ENCODE results near the gene CNN2. TPM values are rescaled to one million over a fixed set of nuclear protein-coding genes. Genes with fewer than 3 reads are reported as not detected.

The CNN2 gene
- total RNA-seq, 4 donors from 2014 or later = 39.2 to 57.6 (median 48.2) TPM

DNA sequence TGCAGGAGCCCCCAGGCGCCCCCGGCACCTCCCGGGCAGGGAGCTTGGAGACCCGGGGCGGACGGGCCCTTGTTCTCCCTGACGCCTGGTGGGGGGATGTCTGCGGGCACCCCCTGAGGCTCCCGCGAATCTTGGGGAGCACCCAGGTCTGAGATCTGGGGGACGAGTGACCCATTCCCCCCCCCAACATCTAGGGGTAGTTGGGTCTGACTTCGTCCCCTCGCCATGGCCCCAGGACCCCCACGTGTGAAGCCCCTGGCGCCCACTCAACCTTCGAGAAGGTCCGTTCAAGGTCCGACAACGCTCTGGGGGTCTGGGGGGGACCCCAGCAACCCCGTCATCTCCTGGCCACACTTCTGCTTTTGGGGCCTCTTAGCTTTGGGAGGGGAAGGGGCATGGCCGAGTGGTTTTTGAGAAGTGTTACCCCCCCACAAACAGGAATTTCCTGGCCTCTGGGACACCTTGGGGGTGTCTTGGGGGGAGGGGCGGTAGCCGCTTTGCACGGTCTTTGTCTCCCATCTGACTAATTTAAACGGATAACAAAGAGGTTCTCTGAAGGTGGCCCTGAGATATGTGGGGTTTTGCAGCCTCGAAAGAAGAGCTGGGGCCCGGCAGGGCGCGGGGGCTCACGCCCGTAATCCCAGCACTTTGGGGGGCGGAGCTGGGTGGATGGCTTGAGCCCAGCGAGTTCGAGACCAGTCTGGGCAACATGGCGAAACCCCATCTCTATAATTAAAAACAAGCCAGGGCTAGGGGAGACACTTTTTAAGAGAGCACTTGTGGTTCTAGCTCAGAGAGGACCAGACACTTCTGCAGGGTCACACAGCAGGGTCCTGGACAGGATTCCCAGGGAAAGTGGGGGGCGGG, 608 bp downstream of the CNN2 start:
- 2% methylated on average over 18 of the region's 36 CpGs; no CpG with 5 or more reads in 1 of the 2 donors for WGBS, 2 donors (ENCODE audit: low coverage in 1 of 2)
- no peaks in the 10 kb centered on the region for H3K9me3 ChIP-seq
- intact Hi-C loops (cut with DNase I; ENCODE audit: low total_unique reads) = loop anchor here (10.0 kb wide), 1 partner anchor 218 kb away; the partner anchor contains the start of genes ATP5F1D and MIDN
- peak overlapping the region; percentile 91 to 97 (median 94) for H3K27ac ChIP-seq
- no peak for DNase-seq
- TF ChIP-seq POLR2AphosphoS5 (IDR thresholded peaks at IDR 0.05) (no peak), EP300 (IDR thresholded peaks at IDR 0.05; ENCODE audit: low read depth) (no peak), POLR2A (IDR thresholded peaks at IDR 0.05) (no peak)
- TF ChIP-seq, protein P1, sequence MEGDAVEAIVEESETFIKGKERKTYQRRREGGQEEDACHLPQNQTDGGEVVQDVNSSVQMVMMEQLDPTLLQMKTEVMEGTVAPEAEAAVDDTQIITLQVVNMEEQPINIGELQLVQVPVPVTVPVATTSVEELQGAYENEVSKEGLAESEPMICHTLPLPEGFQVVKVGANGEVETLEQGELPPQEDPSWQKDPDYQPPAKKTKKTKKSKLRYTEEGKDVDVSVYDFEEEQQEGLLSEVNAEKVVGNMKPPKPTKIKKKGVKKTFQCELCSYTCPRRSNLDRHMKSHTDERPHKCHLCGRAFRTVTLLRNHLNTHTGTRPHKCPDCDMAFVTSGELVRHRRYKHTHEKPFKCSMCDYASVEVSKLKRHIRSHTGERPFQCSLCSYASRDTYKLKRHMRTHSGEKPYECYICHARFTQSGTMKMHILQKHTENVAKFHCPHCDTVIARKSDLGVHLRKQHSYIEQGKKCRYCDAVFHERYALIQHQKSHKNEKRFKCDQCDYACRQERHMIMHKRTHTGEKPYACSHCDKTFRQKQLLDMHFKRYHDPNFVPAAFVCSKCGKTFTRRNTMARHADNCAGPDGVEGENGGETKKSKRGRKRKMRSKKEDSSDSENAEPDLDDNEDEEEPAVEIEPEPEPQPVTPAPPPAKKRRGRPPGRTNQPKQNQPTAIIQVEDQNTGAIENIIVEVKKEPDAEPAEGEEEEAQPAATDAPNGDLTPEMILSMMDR (IDR thresholded peaks at IDR 0.05) = no peak
- in situ Hi-C loops (cut with MboI; ENCODE audit: low pct_ligation_motif_present in 1 of 4, low pct_unique_long_range_greater_than_20kb in 1 of 4, low sequenced_read_pairs in 3 of 4) = no loop called here
- peaks cover 17 to 52% (median 36%) of the 10 kb centered on the region in 4 donors for H3K4me1 ChIP-seq
- peak overlapping the region; percentile 44 to 87 (median 72) for H3K4me3 ChIP-seq
- no peaks in the 10 kb centered on the region for H3K27me3 ChIP-seq
- peaks cover 0 to 3% (median 1%) of the 10 kb centered on the region in 4 donors for H3K36me3 ChIP-seq

DNA sequence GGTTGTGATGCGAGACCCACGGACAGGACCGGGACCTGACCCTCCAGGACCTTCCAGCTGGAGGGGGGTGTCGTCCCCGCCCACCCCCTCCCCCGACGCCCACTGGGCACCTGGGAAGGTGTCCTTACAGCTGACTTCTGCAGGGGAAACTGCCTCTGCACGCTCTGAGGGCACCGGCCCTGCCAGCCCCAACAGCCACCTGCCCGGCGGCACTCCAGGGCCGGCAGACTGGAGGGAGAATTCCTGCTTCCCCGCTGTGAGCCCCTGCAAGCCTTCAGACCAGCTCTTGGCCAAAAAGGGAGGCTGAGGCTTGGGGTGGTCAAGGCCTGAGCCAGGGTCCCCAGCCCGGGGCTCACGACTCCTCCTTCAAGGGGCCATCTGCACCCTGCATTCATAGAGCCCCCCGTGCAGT, 1.2 kb downstream of the CNN2 start:
- in situ Hi-C loops (cut with MboI; ENCODE audit: low pct_ligation_motif_present in 1 of 4, low pct_unique_long_range_greater_than_20kb in 1 of 4, low sequenced_read_pairs in 3 of 4) (no loop called here), intact Hi-C loops (cut with DNase I; ENCODE audit: low total_unique reads) (loop anchor here (2.0 to 10.0 kb wide), 2 partner anchors 75 to 217 kb away; partner anchors contain the start of genes ATP5F1D, GPX4 and MIDN)
- peaks cover 0 to 9% (median 4%) of the 10 kb centered on the region in 4 donors for H3K36me3 ChIP-seq
- no peaks in the 10 kb centered on the region for H3K9me3 ChIP-seq
- TF ChIP-seq POLR2AphosphoS5 (IDR thresholded peaks at IDR 0.05) (no peak), EP300 (IDR thresholded peaks at IDR 0.05; ENCODE audit: low read depth) (no peak), POLR2A (IDR thresholded peaks at IDR 0.05) (no peak)
- TF ChIP-seq, protein P1 (IDR thresholded peaks at IDR 0.05) = no peak
- 0% methylated on average over 12 of the region's 16 CpGs; no CpG with 5 or more reads in 1 of the 2 donors for WGBS, 2 donors (ENCODE audit: low coverage in 1 of 2)
- no peaks in the 10 kb centered on the region for H3K27me3 ChIP-seq
- H3K4me1 ChIP-seq = peaks cover 14 to 46% (median 36%) of the 10 kb centered on the region in 4 donors
- peak overlapping the region; percentile 91 to 97 (median 94) for H3K27ac ChIP-seq
- H3K4me3 ChIP-seq = peak overlapping the region; percentile 44 to 87 (median 72)
- no peak for DNase-seq

DNA sequence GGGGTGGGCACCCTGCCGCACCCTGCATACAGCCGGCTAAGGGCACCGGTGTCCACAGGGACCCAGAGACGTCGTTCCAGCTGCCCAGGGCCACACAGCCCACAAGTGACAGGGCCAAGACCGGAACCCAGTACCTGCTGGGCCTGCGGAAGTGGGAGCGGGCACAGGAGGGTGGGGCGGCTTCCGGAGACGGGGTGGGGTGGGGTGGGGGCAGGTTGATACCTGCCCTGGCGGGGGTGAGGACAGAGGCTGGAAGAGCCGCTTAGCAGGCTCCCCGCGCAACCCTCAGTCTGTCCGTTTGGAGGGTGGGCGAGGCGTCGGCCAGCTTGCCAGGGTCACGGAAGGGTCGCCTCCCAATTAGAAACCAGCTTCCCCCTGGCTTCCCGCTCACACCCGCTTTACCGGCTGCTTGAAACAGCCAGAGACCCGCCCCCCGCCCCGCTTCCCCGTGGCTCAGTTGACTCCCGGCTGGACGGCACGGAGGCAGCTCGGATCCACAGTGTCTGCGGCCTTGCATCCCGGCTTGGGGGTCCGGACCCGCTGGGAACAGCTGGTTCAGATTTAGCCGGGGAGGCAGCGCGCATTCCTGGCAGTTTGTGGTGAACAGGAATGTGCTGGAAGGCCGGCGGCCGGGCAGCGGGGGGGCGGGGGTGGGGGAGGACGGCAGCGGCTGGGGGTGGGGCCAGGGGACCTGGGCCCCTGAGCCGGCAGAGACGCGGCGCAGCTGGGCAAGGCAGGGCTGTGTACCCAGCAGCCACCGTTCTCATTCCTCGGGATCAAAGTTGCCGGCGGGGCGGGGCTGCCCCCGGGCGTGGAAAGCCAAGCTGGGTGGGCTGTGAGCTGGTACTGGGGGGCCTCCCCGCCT, 1.9 kb downstream of the CNN2 start:
- WGBS, 2 donors (ENCODE audit: low coverage in 1 of 2) = 1% methylated on average over 20 of the region's 58 CpGs; no CpG with 5 or more reads in 1 of the 2 donors
- TF ChIP-seq, protein P1 (IDR thresholded peaks at IDR 0.05) = no peak
- TF ChIP-seq POLR2A (IDR thresholded peaks at IDR 0.05) = peak; percentile 56
- no peak for TF ChIP-seq EP300 (IDR thresholded peaks at IDR 0.05; ENCODE audit: low read depth)
- peak; percentile 35 to 57 (median 51) for TF ChIP-seq POLR2AphosphoS5 (IDR thresholded peaks at IDR 0.05)
- Histone ChIP-seq H3K9me3 (no peaks in the 10 kb centered on the region), H3K27me3 (no peaks in the 10 kb centered on the region), H3K27ac (peak overlapping the region; percentile 91 to 97 (median 94)), H3K36me3 (peaks cover 0 to 9% (median 4%) of the 10 kb centered on the region in 4 donors), H3K4me3 (peak overlapping the region; percentile 44 to 87 (median 72)), H3K4me1 (peaks cover 14 to 45% (median 36%) of the 10 kb centered on the region in 4 donors)
- intact Hi-C loops (cut with DNase I; ENCODE audit: low total_unique reads) = loop anchor here (2.0 to 10.0 kb wide), 2 partner anchors 75 to 217 kb away; partner anchors contain the start of genes ATP5F1D, GPX4 and MIDN
- peak; percentile 84 for DNase-seq
- in situ Hi-C loops (cut with MboI; ENCODE audit: low pct_ligation_motif_present in 1 of 4, low pct_unique_long_range_greater_than_20kb in 1 of 4, low sequenced_read_pairs in 3 of 4) = no loop called here

Measured in transverse colon (tissue), 4 donors.